DND-41 (cell line): ENCODE measurements around the gene NELL2.

Experiments used
- ATAC-seq: fragments of 200-7000 bp; cut with Tn5 transposase; 3 replicates; pipeline ENCODE4 v1.9.1; 2021; ENCODE audit warnings: low read depth; ENCODE audit not compliant: insufficient read depth
- DNase-seq: peaks from one replicate; pipeline ENCODE4 v3.0.0-alpha.2; 2020
- H2AFZ ChIP-seq: 2 replicates; pipeline ENCODE4 v1.6.0; 2012; ENCODE audit warnings: low read depth, low read length
- H3K27ac ChIP-seq: 2 replicates; pipeline ENCODE4 v1.5.1; 2012; ENCODE audit warnings: low read length, inconsistent platforms
- H3K27me3 ChIP-seq: fragments of 200-600 bp; sonication (generic); 2 replicates; pipeline ENCODE4 v1.6.0; 2012; ENCODE audit warnings: low read length, mild to moderate bottlenecking, inconsistent platforms; ENCODE audit not compliant: insufficient read depth, poor library complexity
- H3K36me3 ChIP-seq: 2 replicates; pipeline ENCODE4 v1.5.1; 2012; ENCODE audit warnings: low read length, inconsistent platforms; ENCODE audit not compliant: insufficient read depth
- H3K4me1 ChIP-seq: 2 replicates; pipeline ENCODE4 v1.5.1; 2012; ENCODE audit warnings: mild to moderate bottlenecking, low read length; ENCODE audit not compliant: insufficient read depth
- H3K4me2 ChIP-seq: 2 replicates; pipeline ENCODE4 v1.6.0; 2012; ENCODE audit warnings: mild to moderate bottlenecking, moderate library complexity, low read length, inconsistent platforms; ENCODE audit not compliant: insufficient read depth
- H3K4me3 ChIP-seq, 2 experiments: fragments of 200-600 bp in 1 of 2; shearing (Covaris generic) in 1 of 2; 2 replicates each; pipeline ENCODE4 v1.5.1; 2012 to 2016; ENCODE audit warnings: inconsistent platforms in 2 of 2, low read length in 2 of 2, mild to moderate bottlenecking in 2 of 2, low read depth in 1 of 2, moderate library complexity in 1 of 2
- H3K79me2 ChIP-seq: 2 replicates; pipeline ENCODE4 v1.6.0; 2012; ENCODE audit warnings: low read length, inconsistent platforms; ENCODE audit not compliant: insufficient read depth
- H3K9ac ChIP-seq: 2 replicates; pipeline ENCODE4 v1.6.0; 2012; ENCODE audit warnings: low read depth, mild to moderate bottlenecking, inconsistent platforms, low read length, moderate library complexity
- H3K9me3 ChIP-seq: 2 replicates; pipeline ENCODE4 v1.5.1; 2012; ENCODE audit warnings: low read length, moderate library complexity, mild to moderate bottlenecking, inconsistent platforms; ENCODE audit not compliant: insufficient read depth, severe bottlenecking
- H4K20me1 ChIP-seq: 2 replicates; pipeline ENCODE4 v1.6.0; 2012; ENCODE audit warnings: low read length; ENCODE audit not compliant: insufficient read depth
- CTCF ChIP-seq: IDR thresholded peaks from 2 replicates; pipeline ENCODE4 v1.5.1; 2012; ENCODE audit warnings: borderline replicate concordance, low read length, moderate library complexity, mild to moderate bottlenecking; ENCODE audit not compliant: poor library complexity, severe bottlenecking; ENCODE audit errors: extremely low read depth
- EZH2 ChIP-seq: IDR thresholded peaks from 3 replicates; pipeline ENCODE4 v1.6.1; 2012; ENCODE audit warnings: borderline replicate concordance, low read depth, mild to moderate bottlenecking, moderate library complexity, low read length, inconsistent platforms; ENCODE audit not compliant: severe bottlenecking

Gene NELL2

GRCh38 chr12:44875954-44876543, at the start of gene NELL2:
Gene NELL2, minus strand, starts transcription at chr12:44876315. Its CDS starts 446 bp downstream, at chr12:44875869.
- no peaks in the 10 kb centered on the region for H3K36me3 ChIP-seq
- H3K4me2 ChIP-seq: no peak within 1 kb of the TSS
- no peak within 1 kb of the TSS for H3K9ac ChIP-seq
- H3K4me3 ChIP-seq: no peak within 1 kb of the TSS
- peaks cover 4% of the 10 kb centered on the region for H3K27me3 ChIP-seq
- ATAC-seq (no peak), DNase-seq (no peak)
- H3K27ac ChIP-seq: no peak within 1 kb of the TSS
- no peak within 1 kb of the TSS for H2AFZ ChIP-seq
- no peaks in the 10 kb centered on the region for H3K79me2 ChIP-seq
- no peak for TF ChIP-seq CTCF
- TF ChIP-seq EZH2: no peak
- H4K20me1 ChIP-seq: no peaks in the 10 kb centered on the region
- H3K9me3 ChIP-seq: peaks cover 4% of the 10 kb centered on the region
- no peaks in the 10 kb centered on the region for H3K4me1 ChIP-seq

- Histone ChIP-seq H3K4me3 (no peak overlapping the region), H3K9me3 (no peaks in the 10 kb centered on the region), H3K27me3 (peaks cover 16% of the 10 kb centered on the region), H3K36me3 (no peaks in the 10 kb centered on the region), H3K4me1 (no peaks in the 10 kb centered on the region), H3K27ac (no peak overlapping the region), H4K20me1 (no peaks in the 10 kb centered on the region), H3K9ac (no peak overlapping the region), H3K79me2 (no peaks in the 10 kb centered on the region), H2AFZ (no peak overlapping the region), H3K4me2 (no peak overlapping the region)
- TF ChIP-seq EZH2: no peak
- no peak for TF ChIP-seq CTCF
- ATAC-seq: no peak
- no peak for DNase-seq
Observed at GRCh38 chr12:44921736-44922135, 45.6 kb upstream of the NELL2 start.

- no peaks in the 10 kb centered on the region for H3K79me2 ChIP-seq
- H3K4me1 ChIP-seq: no peaks in the 10 kb centered on the region
- no peak for ATAC-seq
- H4K20me1 ChIP-seq: no peaks in the 10 kb centered on the region
- no peaks in the 10 kb centered on the region for H3K36me3 ChIP-seq
- H3K9ac ChIP-seq: no peak overlapping the region
- peaks cover 13% of the 10 kb centered on the region for H3K27me3 ChIP-seq
- H3K4me3 ChIP-seq: no peak overlapping the region
- TF ChIP-seq CTCF: no peak
- no peak for TF ChIP-seq EZH2
- no peaks in the 10 kb centered on the region for H3K9me3 ChIP-seq
- H3K4me2 ChIP-seq: no peak overlapping the region
- H3K27ac ChIP-seq: no peak overlapping the region
- no peak for DNase-seq
- H2AFZ ChIP-seq: no peak overlapping the region
Observed at GRCh38 chr12:44917141-44917540, 41.0 kb upstream of the NELL2 start.
